MCF 10A (cell line): Measurements from ENCODE around the gene BLOC1S6. TPM values are rescaled to one million over a fixed set of nuclear protein-coding genes. Genes with fewer than 3 reads are reported as not detected.

Experiments
- BruUV-seq: library from RNA; stranded (reverse); fragments of 400-500 nt; replicated peaks from 2 replicates; lab custom pipeline; 2021; lab: Mats Ljungman, UMichigan
- CTCF ChIA-PET: fragments of 300-600 bp; sonication (Branson Sonifier 250); formaldehyde crosslinking; extraction: SDS; loops from one replicate; lab custom pipeline; 2021; ENCODE audit warnings: antibody characterized with exemption, inconsistent platforms; lab: Yijun Ruan, JAX
- POLR2A ChIA-PET: fragments of 300-600, 350-650 bp; sonication (Branson Sonifier 250); formaldehyde crosslinking; extraction: SDS; loops from one replicate; lab custom pipeline; 2020; ENCODE audit warnings: antibody characterized with exemption, inconsistent platforms; lab: Yijun Ruan, JAX
- DNase-seq: peaks from one replicate; pipeline ENCODE4 v3.0.0-alpha.2; 2018; ENCODE audit not compliant: unreplicated experiment
- H3K27ac Mint-ChIP-seq: one replicate; pipeline ENCODE4 v1.8.0; 2022; ENCODE audit warnings: mild to moderate bottlenecking, low read depth, mixed read lengths; ENCODE audit not compliant: unreplicated experiment
- H3K27me3 Mint-ChIP-seq: one replicate; pipeline ENCODE4 v1.8.0; 2022; ENCODE audit warnings: mixed read lengths; ENCODE audit not compliant: insufficient read depth, unreplicated experiment
- H3K36me3 Mint-ChIP-seq: one replicate; pipeline ENCODE4 v1.8.0; 2022; ENCODE audit warnings: mild to moderate bottlenecking, moderate library complexity, mixed read lengths; ENCODE audit not compliant: insufficient read depth, unreplicated experiment
- H3K4me1 Mint-ChIP-seq: one replicate; pipeline ENCODE4 v1.8.0; 2022; ENCODE audit warnings: mixed read lengths; ENCODE audit not compliant: insufficient read depth, unreplicated experiment
- H3K4me3 Mint-ChIP-seq: one replicate; pipeline ENCODE4 v1.8.0; 2022; ENCODE audit warnings: mild to moderate bottlenecking, moderate library complexity, mixed read lengths; ENCODE audit not compliant: unreplicated experiment
- H3K9me3 Mint-ChIP-seq: one replicate; pipeline ENCODE4 v1.8.0; 2022; ENCODE audit warnings: mixed read lengths; ENCODE audit not compliant: unreplicated experiment
- CTCF ChIP-seq: fragments of 200-600 bp; IDR thresholded peaks from one replicate; pipeline ENCODE4 v1.8.0; 2022; ENCODE audit warnings: antibody characterized with exemption, mild to moderate bottlenecking; ENCODE audit not compliant: unreplicated experiment
- intact Hi-C: fragments of 100-400 bp; cut with micrococcal nuclease; formaldehyde crosslinking; loops from 2 replicates; pipeline ENCODE4 v1.14.1; 2022
- total RNA-seq: library from RNA; stranded (reverse); gene quantifications from 2 replicates; pipeline ENCODE4 v1.2.3, GENCODE V29; 2022

BLOC1S6 gene
- total RNA-seq, 1 experiment from 2014 or later = 54.6 TPM

- no peak for DNase-seq
- intact Hi-C loops = no loop called here
- POLR2A ChIA-PET = interaction anchor here (0.8 to 3.8 kb wide), 9 partner anchors 9 to 358 kb away, joined by 3 to 48 read pairs (median 4); partner anchors contain the start of gene BLOC1S6
- no peak for TF ChIP-seq CTCF
- CTCF ChIA-PET = interaction anchor here (0.6 to 1.7 kb wide), 6 partner anchors 10 to 182 kb away, joined by 3 to 5 read pairs (median 3); no protein-coding TSS in a partner anchor
- H3K9me3 Mint-ChIP-seq = no peaks in the 10 kb centered on the region
- H3K27me3 Mint-ChIP-seq = no peaks in the 10 kb centered on the region
- peaks cover 46% of the 10 kb centered on the region for H3K4me1 Mint-ChIP-seq
- H3K27ac Mint-ChIP-seq = peak overlapping the region; percentile 91
- peak overlapping the region; percentile 99 for H3K4me3 Mint-ChIP-seq
- no TSS peak for BruUV-seq
- H3K36me3 Mint-ChIP-seq = peaks cover 8% of the 10 kb centered on the region
Observed at GRCh38 chr15:45637141-45637540, 50.0 kb downstream of the BLOC1S6 start.

GRCh38 chr15:45637552-45638033 is 50.4 kb downstream of the BLOC1S6 start:
- BruUV-seq = no TSS peak
- TF ChIP-seq CTCF = no peak
- ChIA-PET POLR2A (interaction anchor here (0.6 to 3.8 kb wide), 10 partner anchors 10 to 358 kb away, joined by 3 to 48 read pairs (median 4); partner anchors contain the start of gene BLOC1S6), CTCF (interaction anchor here (0.6 to 1.7 kb wide), 7 partner anchors 10 to 329 kb away, joined by 3 to 5 read pairs (median 3); no protein-coding TSS in a partner anchor)
- H3K4me3 Mint-ChIP-seq = peak overlapping the region; percentile 99
- intact Hi-C loops = no loop called here
- peak overlapping the region; percentile 91 for H3K27ac Mint-ChIP-seq
- peak; percentile 91 for DNase-seq
- H3K9me3 Mint-ChIP-seq = no peaks in the 10 kb centered on the region
- H3K36me3 Mint-ChIP-seq = peaks cover 8% of the 10 kb centered on the region
- H3K4me1 Mint-ChIP-seq = peaks cover 51% of the 10 kb centered on the region
- no peaks in the 10 kb centered on the region for H3K27me3 Mint-ChIP-seq

- H3K36me3 Mint-ChIP-seq = peaks cover 8% of the 10 kb centered on the region
- CTCF ChIA-PET = interaction anchor here (0.6 to 1.7 kb wide), 4 partner anchors 8 to 436 kb away, joined by 3 to 9 read pairs (median 3); no protein-coding TSS in a partner anchor
- H3K27ac Mint-ChIP-seq = peak overlapping the region; percentile 91
- no peak for TF ChIP-seq CTCF
- peaks cover 63% of the 10 kb centered on the region for H3K4me1 Mint-ChIP-seq
- peak overlapping the region; percentile 48 for H3K4me3 Mint-ChIP-seq
- DNase-seq = peak; percentile 95
- no peaks in the 10 kb centered on the region for H3K27me3 Mint-ChIP-seq
- H3K9me3 Mint-ChIP-seq = no peaks in the 10 kb centered on the region
- no TSS peak for BruUV-seq
- intact Hi-C loops = no loop called here
- POLR2A ChIA-PET = interaction anchor here (1.1 to 5.3 kb wide), 6 partner anchors 9 to 440 kb away, joined by 4 to 51 read pairs (median 4); partner anchors contain the start of gene BLOC1S6
Observed at GRCh38 chr15:45640616-45641015, 53.4 kb downstream of the BLOC1S6 start.

DNA sequence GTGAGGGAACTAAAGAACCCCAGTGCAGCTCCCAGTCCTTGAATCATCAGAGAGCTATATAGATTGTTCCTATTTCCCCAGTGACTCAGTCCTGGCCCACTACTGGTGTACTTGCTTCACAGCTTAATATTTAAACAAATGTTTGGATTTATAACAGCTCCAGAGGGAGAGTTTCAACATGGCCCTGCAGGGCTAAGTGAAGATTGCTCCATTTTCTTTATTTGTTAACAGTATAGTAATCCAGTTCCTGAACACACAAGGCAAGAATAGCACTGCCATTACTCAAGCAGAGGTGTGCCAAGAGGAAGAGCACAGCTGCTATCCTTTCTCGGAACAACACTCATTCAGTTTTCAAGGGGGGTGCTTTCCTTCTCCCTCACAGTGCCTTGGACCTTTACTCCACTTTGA is 54.2 kb downstream of the BLOC1S6 start:
- peak; percentile 97 for DNase-seq
- ChIA-PET CTCF (interaction anchor here (0.5 to 1.7 kb wide), 6 partner anchors 27 to 478 kb away, joined by 3 to 9 read pairs (median 3); no protein-coding TSS in a partner anchor), POLR2A (interaction anchor here (0.5 to 5.3 kb wide), 13 partner anchors 10 to 1270 kb away, joined by 3 to 51 read pairs (median 4); partner anchors contain the start of gene BLOC1S6)
- H3K9me3 Mint-ChIP-seq = no peaks in the 10 kb centered on the region
- peak; percentile 7 for TF ChIP-seq CTCF
- no TSS peak for BruUV-seq
- peak overlapping the region; percentile 91 for H3K27ac Mint-ChIP-seq
- H3K27me3 Mint-ChIP-seq = no peaks in the 10 kb centered on the region
- intact Hi-C loops = no loop called here
- H3K4me1 Mint-ChIP-seq = peaks cover 65% of the 10 kb centered on the region
- H3K4me3 Mint-ChIP-seq = peak overlapping the region; percentile 52
- H3K36me3 Mint-ChIP-seq = peaks cover 8% of the 10 kb centered on the region
